IPS-18a (cell line): ENCODE results near the gene HOXD10.

ENCODE experiments used
- H3K27ac ChIP-seq: one replicate; pipeline ENCODE4 v1.5.1; 2013; ENCODE audit warnings: low read length
- H3K27me3 ChIP-seq: one replicate; pipeline ENCODE4 v1.6.1; 2013; ENCODE audit warnings: mild to moderate bottlenecking, low read length; ENCODE audit not compliant: control insufficient read depth, insufficient read depth
- H3K36me3 ChIP-seq: one replicate; pipeline ENCODE4 v1.6.1; 2013; ENCODE audit warnings: low read depth, low read length; ENCODE audit not compliant: control insufficient read depth
- H3K4me1 ChIP-seq: one replicate; pipeline ENCODE4 v1.6.1; 2013; ENCODE audit warnings: low read depth, low read length; ENCODE audit not compliant: control insufficient read depth
- H3K4me3 ChIP-seq: one replicate; pipeline ENCODE4 v1.5.1; 2013; ENCODE audit warnings: low read length
- H3K9ac ChIP-seq: one replicate; pipeline ENCODE4 v1.6.1; 2013; ENCODE audit warnings: mild to moderate bottlenecking, low read length, moderate library complexity
- H3K9me3 ChIP-seq: one replicate; pipeline ENCODE4 v1.6.1; 2013; ENCODE audit warnings: low read depth, low read length; ENCODE audit not compliant: control insufficient read depth

HOXD10 gene

GRCh38 chr2:176107731-176108181 is 8.8 kb upstream of the HOXD10 start:
- Histone ChIP-seq H3K36me3 (no peaks in the 10 kb centered on the region), H3K27ac (no peak overlapping the region), H3K9ac (no peak overlapping the region), H3K27me3 (peaks cover 99% of the 10 kb centered on the region), H3K4me3 (no peak overlapping the region), H3K9me3 (no peaks in the 10 kb centered on the region), H3K4me1 (peaks cover 5% of the 10 kb centered on the region)

GRCh38 chr2:176109192-176109901 is 7.2 kb upstream of the HOXD10 start:
- Histone ChIP-seq H3K9ac (no peak overlapping the region), H3K27me3 (peaks cover 99% of the 10 kb centered on the region), H3K4me3 (no peak overlapping the region), H3K27ac (no peak overlapping the region), H3K9me3 (no peaks in the 10 kb centered on the region), H3K36me3 (no peaks in the 10 kb centered on the region), H3K4me1 (no peaks in the 10 kb centered on the region)

GRCh38 chr2:176109946-176110345 is 6.6 kb upstream of the HOXD10 start:
- Histone ChIP-seq H3K36me3 (no peaks in the 10 kb centered on the region), H3K4me1 (no peaks in the 10 kb centered on the region), H3K9ac (no peak overlapping the region), H3K27me3 (peaks cover 99% of the 10 kb centered on the region), H3K9me3 (no peaks in the 10 kb centered on the region), H3K27ac (no peak overlapping the region), H3K4me3 (no peak overlapping the region)

GRCh38 chr2:176110415-176111308 is 5.9 kb upstream of the HOXD10 start:
- Histone ChIP-seq H3K36me3 (no peaks in the 10 kb centered on the region), H3K27me3 (peaks cover 99% of the 10 kb centered on the region), H3K9me3 (no peaks in the 10 kb centered on the region), H3K4me3 (no peak overlapping the region), H3K27ac (no peak overlapping the region), H3K9ac (no peak overlapping the region), H3K4me1 (no peaks in the 10 kb centered on the region)

GRCh38 chr2:176111309-176111663 is 5.3 kb upstream of the HOXD10 start:
- Histone ChIP-seq H3K4me3 (no peak overlapping the region), H3K36me3 (no peaks in the 10 kb centered on the region), H3K27me3 (peaks cover 99% of the 10 kb centered on the region), H3K9me3 (no peaks in the 10 kb centered on the region), H3K4me1 (no peaks in the 10 kb centered on the region), H3K27ac (no peak overlapping the region), H3K9ac (no peak overlapping the region)

GRCh38 chr2:176111846-176112374 is 4.7 kb upstream of the HOXD10 start:
- peaks cover 99% of the 10 kb centered on the region for H3K27me3 ChIP-seq

GRCh38 chr2:176112375-176113302 is 3.9 kb upstream of the HOXD10 start:
- Histone ChIP-seq H3K27ac (no peak overlapping the region), H3K9ac (no peak overlapping the region), H3K4me3 (no peak overlapping the region), H3K4me1 (no peaks in the 10 kb centered on the region), H3K36me3 (no peaks in the 10 kb centered on the region), H3K27me3 (peaks cover 100% of the 10 kb centered on the region), H3K9me3 (peaks cover 5% of the 10 kb centered on the region)

More at GRCh38 chr2:176111846-176112374, 4.7 kb upstream of the HOXD10 start:
- no peak overlapping the region for H3K4me3 ChIP-seq
- peaks cover 3% of the 10 kb centered on the region for H3K9me3 ChIP-seq
- H3K4me1 ChIP-seq, result no peaks in the 10 kb centered on the region
- no peak overlapping the region for H3K27ac ChIP-seq
- H3K36me3 ChIP-seq, result no peaks in the 10 kb centered on the region
- H3K9ac ChIP-seq, result no peak overlapping the region

- peaks cover 100% of the 10 kb centered on the region for H3K27me3 ChIP-seq
Measured at GRCh38 chr2:176114120-176114929, 2.3 kb upstream of the HOXD10 start.

GRCh38 chr2:176114930-176115625 is 1.5 kb upstream of the HOXD10 start:
- Histone ChIP-seq H3K27me3 (peaks cover 100% of the 10 kb centered on the region), H3K9me3 (peaks cover 5% of the 10 kb centered on the region), H3K4me1 (no peaks in the 10 kb centered on the region), H3K4me3 (no peak overlapping the region), H3K36me3 (no peaks in the 10 kb centered on the region), H3K27ac (no peak overlapping the region), H3K9ac (no peak overlapping the region)

More at GRCh38 chr2:176114120-176114929, 2.3 kb upstream of the HOXD10 start:
- Histone ChIP-seq H3K27ac (no peak overlapping the region), H3K9me3 (peaks cover 5% of the 10 kb centered on the region), H3K36me3 (no peaks in the 10 kb centered on the region), H3K9ac (no peak overlapping the region), H3K4me3 (no peak overlapping the region), H3K4me1 (no peaks in the 10 kb centered on the region)

GRCh38 chr2:176117162-176117822 is 714 bp downstream of the HOXD10 start:
- peaks cover 5% of the 10 kb centered on the region for H3K4me1 ChIP-seq
- H3K36me3 ChIP-seq, result no peaks in the 10 kb centered on the region
- no peak overlapping the region for H3K27ac ChIP-seq
- peaks cover 13% of the 10 kb centered on the region for H3K9me3 ChIP-seq
- no peak overlapping the region for H3K9ac ChIP-seq
- no peak overlapping the region for H3K4me3 ChIP-seq
- H3K27me3 ChIP-seq, result peaks cover 100% of the 10 kb centered on the region
